SH-SY5Y (cell line): Measurements from ENCODE around the gene RBBP8NL.

Experiments used
- GATA2 ChIP-seq: IDR thresholded peaks from 2 replicates; pipeline ENCODE4 v1.6.1; 2011; ENCODE audit warnings: mild to moderate bottlenecking, low read depth, low read length
- GATA3 ChIP-seq: IDR thresholded peaks from 2 replicates; pipeline ENCODE4 v1.6.1; 2011; ENCODE audit warnings: low read depth, mild to moderate bottlenecking, low read length, moderate library complexity

DNA sequence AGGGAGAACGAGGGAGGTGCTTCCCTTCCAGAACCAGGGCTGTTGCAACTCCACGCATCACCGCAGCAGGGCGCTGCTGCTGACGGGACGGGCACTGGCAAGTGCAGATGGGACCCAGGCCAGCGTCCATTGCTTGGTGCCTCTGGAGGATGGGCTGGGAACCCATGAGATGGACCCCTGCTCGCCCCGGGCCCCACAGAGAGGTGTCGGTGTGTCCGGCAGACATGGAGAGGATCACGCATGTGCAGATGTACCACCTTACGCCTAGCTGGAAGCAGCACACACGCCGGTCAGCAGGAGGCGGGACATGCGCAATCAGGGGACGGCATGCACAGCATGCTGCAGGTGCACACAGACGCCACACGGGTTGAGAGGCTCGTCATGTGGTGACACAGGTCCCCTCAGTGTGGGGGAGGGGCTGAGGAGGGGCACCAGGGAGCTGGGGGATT, 26.0 kb downstream of the RBBP8NL start:
- no peak for TF ChIP-seq GATA2
- no peak for TF ChIP-seq GATA3
